Stimulated activated CD4-positive, alpha-beta T cell treated with anti-CD3 and anti-CD28 coated beads, TNF-alpha, amount 100 ng/mL, for 24 hours (primary cell): ENCODE data around the gene WWTR1.

Experiments
- DNase-seq, 3 experiments: peaks; one replicate each; pipeline ENCODE4 v3.0.0-alpha.2; 2020; ENCODE audit warnings: low read depth in 3 of 3

WWTR1 gene

GRCh38 chr3:149567381-149567780 lies 90.4 kb downstream of the WWTR1 start:
- no peak for DNase-seq

DNA sequence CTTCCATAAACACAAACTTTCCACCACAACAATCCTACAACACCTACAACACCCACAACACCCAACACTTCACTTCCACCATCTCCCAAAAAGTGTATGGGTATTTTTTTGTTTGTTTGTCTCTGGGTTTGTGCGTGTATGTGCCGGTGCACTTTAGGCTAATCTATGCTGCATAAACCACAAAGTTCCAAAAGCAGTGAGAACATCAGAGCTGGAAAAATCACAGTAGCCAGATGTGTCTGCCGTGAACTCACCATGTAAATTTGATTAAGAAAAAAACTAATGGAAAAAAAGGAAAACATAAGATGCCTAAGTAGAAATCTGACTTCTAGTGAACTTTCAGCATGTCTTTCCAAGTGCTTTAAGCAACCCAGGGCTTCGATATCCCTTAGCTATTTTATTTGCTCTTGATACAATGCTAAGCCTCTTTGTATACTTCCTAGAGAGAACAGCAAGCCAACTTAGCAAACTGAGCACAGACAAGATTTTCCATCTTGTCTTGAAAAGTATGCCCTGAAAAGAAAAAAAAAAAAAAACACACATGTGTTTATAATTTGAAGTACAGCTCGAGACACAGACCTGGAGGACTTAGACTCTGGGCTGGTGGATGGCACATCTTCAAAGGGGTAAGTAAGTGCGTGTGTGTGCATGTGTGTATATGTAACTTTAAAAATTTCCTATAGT lies 91.4 kb downstream of the WWTR1 start:
- DNase-seq: no peak

DNA sequence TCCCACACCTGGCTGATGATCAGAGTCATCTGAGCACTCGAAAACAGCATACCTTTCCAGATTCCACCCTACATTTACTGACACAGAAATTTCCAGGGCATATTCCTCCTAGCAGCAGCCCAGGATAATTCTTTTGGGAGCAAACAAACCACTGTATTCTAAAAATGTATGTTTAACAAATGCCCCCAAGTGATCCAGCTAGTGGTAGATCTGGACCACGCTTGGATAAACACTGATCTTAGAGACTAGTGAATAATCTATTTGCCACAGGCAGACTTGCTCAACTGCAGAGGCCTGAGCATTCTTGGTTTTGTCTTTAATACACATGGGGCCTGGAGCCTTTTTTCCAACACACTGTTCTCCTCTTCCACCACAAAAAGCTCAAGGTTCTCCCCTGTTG lies 93.7 kb downstream of the WWTR1 start:
- DNase-seq: no peak

DNA sequence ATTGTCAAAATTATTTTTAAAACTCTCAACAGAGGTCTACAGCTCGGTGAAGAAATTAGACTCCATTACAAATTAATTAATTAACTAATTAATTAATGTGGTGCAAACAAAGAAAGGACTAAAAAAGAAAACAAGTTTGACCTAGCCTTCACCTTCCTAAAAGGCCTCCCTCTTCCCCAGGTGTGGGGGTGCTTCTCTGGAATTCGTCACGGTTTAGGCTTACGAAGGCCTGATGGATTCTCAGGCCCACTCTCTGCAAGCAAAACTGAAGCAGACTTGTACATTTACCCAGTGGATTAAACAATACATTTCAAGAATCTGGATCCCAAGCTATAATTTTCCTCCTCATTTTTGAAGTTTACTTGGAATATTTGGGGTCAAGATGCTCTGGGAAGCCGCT lies 94.7 kb downstream of the WWTR1 start:
- DNase-seq: no peak

GRCh38 chr3:149560617-149561016 lies 97.2 kb downstream of the WWTR1 start:
- no peak for DNase-seq

DNA sequence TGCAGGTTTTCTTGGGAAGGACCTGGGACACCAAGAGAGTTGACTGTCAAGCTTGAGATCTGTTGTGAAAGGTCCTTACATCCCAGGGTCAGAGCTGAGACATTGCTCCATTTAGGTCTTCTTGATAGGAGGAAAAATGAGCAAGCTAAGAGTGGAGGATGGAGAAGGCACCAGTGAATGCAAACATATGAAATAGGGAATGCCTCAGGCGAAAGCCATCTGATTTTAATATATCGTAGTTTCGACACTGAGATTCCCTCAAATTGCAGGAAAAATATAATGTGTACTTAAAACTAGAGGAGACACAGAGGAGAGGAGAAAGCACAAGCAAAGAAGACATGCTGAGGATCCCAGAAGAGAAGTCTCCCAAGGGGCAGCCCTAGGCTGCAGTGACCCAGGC lies 97.8 kb downstream of the WWTR1 start:
- DNase-seq: no peak

DNA sequence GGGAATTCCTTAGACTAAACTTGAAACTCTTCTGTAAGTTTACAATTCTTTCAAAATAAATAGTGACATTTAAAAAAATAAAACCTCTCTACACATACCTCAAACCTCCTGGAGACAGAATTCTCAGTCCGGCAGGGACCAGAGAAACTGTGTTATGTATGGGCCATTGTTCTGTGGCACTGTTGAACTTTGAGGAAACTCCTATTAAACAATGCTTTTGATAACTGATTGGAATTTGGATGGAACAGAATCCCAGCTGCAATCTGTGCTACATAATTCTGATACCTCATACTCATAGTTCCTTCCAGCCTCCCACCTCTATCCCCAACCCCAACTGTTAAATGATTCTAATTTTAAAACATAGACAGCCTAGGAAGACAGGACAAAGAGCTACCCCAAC lies 98.3 kb downstream of the WWTR1 start:
- no peak for DNase-seq

- no peak for DNase-seq
Measured at GRCh38 chr3:149555927-149556326, 101.9 kb downstream of the WWTR1 start.

GRCh38 chr3:149554826-149555225 lies 103.0 kb downstream of the WWTR1 start:
- DNase-seq: no peak

- no peak for DNase-seq
Measured at GRCh38 chr3:149553781-149554451, 103.9 kb downstream of the WWTR1 start.

DNA sequence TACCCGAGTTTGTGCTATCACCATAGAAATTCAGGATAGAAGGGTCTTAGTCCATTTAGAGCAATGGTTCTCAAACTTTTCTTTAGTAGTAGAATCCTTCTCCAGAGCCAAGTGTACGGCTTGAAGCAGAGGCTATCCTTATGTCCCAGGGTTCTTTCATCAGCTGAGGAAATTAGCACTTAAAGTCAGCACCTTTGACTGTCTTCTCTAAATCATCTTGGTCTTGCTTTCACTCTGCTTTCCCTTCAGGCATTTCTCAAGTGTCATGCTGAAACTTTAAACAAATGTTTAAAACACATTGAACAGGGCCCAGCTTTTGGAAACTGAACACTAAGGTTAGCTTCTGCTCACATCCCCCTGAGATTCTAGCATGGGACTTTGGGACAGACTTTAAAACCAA lies 105.1 kb downstream of the WWTR1 start:
- no peak for DNase-seq

GRCh38 chr3:149551500-149551899 lies 106.3 kb downstream of the WWTR1 start:
- DNase-seq: no peak

DNA sequence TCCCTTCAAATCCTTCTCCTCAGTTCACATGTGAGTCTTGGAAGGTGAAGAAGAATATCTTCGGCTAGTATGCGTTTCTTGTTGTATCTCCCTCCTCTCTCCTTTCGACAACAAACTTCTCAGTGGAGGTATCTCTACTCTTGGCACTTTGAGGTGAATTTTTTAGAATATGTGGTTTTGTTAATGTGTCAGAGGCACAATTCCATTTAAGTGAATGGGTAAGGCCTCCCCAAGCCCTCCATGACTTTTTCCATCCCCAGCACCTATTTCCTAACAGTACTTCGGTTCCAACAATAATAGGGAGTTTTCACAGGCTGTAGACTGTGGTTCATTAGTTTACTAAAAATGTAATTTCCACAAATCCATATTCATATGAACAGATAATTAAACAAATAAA lies 109.2 kb downstream of the WWTR1 start:
- no peak for DNase-seq

- no peak for DNase-seq
Measured at GRCh38 chr3:149547954-149548668, 109.7 kb downstream of the WWTR1 start.

DNA sequence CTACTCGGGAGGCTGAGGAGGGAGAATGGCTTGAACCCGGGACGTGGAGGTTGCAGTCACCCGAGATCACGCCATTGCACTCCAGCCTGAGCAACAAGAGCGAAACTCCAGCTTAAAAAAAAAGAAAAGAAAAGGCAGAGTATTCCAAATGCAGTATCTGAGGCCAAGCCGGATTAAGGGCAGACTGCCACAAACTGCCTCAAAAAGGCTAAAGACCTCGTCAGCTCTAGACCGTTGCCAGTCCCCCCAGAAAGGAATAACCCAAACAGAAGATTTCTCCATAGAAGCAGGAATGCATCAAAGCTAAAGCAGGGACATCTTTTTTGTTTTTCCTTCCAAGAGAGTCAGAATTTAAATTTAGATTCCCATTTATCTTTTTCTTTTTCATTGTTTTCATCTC lies 110.4 kb downstream of the WWTR1 start:
- no peak for DNase-seq

- DNase-seq: no peak
Measured at GRCh38 chr3:149545049-149545448, 112.8 kb downstream of the WWTR1 start.

DNA sequence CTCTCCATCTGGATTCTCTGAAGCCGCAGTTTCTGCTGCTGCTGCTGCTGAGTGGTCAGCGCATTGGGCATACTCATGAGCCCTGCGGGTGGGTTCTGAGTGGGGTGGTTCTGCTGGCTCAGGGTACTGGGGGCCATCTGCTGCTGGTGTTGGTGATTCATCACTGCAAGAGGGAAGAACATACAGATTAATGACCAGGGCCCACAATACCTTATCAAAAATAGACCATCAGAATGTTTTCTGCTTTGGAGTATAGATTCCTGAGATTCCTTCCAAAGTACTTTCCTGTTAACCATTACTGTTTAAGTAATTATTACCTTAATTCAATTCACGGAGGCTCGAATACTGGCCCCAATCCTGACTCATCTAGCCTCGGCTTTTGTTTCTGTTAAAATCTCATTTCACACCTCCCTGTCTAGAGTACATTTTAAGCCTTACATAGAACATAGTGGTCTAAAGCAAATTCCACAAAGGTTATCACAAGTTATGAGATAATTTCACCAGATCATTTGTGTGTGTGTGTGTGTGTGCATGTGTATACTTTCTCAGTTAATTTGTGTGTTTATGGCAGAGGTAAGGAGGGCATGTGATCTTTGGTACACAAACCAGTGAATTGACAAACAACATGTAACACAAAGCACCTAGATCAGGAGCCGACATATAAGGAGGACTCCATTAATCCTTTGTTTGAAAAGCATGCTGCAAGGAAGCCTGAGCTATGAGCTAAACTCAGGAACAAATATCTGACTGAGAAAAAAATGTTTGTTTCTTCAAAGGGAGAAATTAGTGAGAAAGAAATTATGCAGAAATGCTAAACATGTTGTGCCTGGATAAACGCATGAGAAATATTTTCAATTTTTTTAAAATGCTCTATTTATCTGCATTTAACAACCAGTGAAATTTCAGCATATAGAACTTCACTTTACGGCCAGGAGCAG lies 115.2 kb downstream of the WWTR1 start:
- DNase-seq: no peak

- DNase-seq: no peak
Measured at GRCh38 chr3:149541091-149541491, 116.7 kb downstream of the WWTR1 start.

- no peak for DNase-seq
Measured at GRCh38 chr3:149538371-149538770, 119.5 kb downstream of the WWTR1 start.

GRCh38 chr3:149536429-149536828 lies 121.4 kb downstream of the WWTR1 start:
- DNase-seq: no peak

- no peak for DNase-seq
Measured at GRCh38 chr3:149535333-149535685, 122.5 kb downstream of the WWTR1 start.
